Esophagus muscularis mucosa (tissue), 3 donors: ENCODE measurements around the gene OTC.

Experiments used
- POLR2A ChIP-seq: fragments of 450-650 bp; IDR thresholded peaks from one replicate; pipeline ENCODE4 v1.6.1; 2017; ENCODE audit warnings: antibody characterized with exemption, moderate library complexity, mild to moderate bottlenecking, low read depth
- TF ChIP-seq, protein P1 (sequence below), 3 experiments: fragments of 200-600 bp in 2 of 3; fragments of 450-650 bp in 1 of 3; sonication (generic) in 2 of 3; IDR thresholded peaks; one replicate each; pipeline ENCODE4 v1.5.1; 2017 to 2019; ENCODE audit warnings: antibody characterized with exemption in 3 of 3, mild to moderate bottlenecking in 2 of 3, moderate library complexity in 1 of 3

GRCh38 chrX:38346150-38346549 is 6.3 kb upstream of the OTC start:
- TF ChIP-seq POLR2A, result no peak
- TF ChIP-seq, protein P1, sequence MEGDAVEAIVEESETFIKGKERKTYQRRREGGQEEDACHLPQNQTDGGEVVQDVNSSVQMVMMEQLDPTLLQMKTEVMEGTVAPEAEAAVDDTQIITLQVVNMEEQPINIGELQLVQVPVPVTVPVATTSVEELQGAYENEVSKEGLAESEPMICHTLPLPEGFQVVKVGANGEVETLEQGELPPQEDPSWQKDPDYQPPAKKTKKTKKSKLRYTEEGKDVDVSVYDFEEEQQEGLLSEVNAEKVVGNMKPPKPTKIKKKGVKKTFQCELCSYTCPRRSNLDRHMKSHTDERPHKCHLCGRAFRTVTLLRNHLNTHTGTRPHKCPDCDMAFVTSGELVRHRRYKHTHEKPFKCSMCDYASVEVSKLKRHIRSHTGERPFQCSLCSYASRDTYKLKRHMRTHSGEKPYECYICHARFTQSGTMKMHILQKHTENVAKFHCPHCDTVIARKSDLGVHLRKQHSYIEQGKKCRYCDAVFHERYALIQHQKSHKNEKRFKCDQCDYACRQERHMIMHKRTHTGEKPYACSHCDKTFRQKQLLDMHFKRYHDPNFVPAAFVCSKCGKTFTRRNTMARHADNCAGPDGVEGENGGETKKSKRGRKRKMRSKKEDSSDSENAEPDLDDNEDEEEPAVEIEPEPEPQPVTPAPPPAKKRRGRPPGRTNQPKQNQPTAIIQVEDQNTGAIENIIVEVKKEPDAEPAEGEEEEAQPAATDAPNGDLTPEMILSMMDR (IDR thresholded peaks at IDR 0.05), result no peak
